ENCODE measurements around the gene CSNK1G3. TPM values are rescaled to one million over a fixed set of nuclear protein-coding genes. Genes with fewer than 3 reads are reported as not detected.

Gene CSNK1G3
- total RNA-seq, 2 experiments from 2014 or later = 20.9 to 23.1 TPM

- H2AFZ ChIP-seq (ENCODE audit: low read length) = no peak overlapping the region
- ChIA-PET CTCF (ENCODE audit: unreplicated experiment) (no interaction called here), POLR2A (no interaction called here)
- no peak for TF ChIP-seq CTCF (conservative IDR thresholded peaks at IDR 0.05; ENCODE audit: low read length)
- TF ChIP-seq EZH2phosphoT487 (IDR thresholded peaks at IDR 0.05; ENCODE audit: borderline replicate concordance, low read depth, low read length) = no peak
- no peaks in the 10 kb centered on the region for H3K9me3 ChIP-seq (ENCODE audit: low read length)
- no peaks in the 10 kb centered on the region for H3K79me2 ChIP-seq (ENCODE audit: insufficient read depth, low read depth, low read length)
- DNase-seq (ENCODE audit: low spot score) = no peak
- H3K4me2 ChIP-seq (ENCODE audit: low read length) = no peak overlapping the region
- H3K9me2 ChIP-seq (ENCODE audit: insufficient read depth, low read length) = no peaks in the 10 kb centered on the region
- no peak overlapping the region for H3K4me3 ChIP-seq (ENCODE audit: low read depth, low read length, poor library complexity, severe bottlenecking)
- no peak overlapping the region for H3K27ac ChIP-seq (ENCODE audit: low read depth, low read length, poor library complexity, severe bottlenecking)
- H4K20me1 ChIP-seq (ENCODE audit: insufficient read depth, low read length) = no peaks in the 10 kb centered on the region
- no peaks in the 10 kb centered on the region for H3K4me1 ChIP-seq (ENCODE audit: insufficient read depth, low read length, poor library complexity, severe bottlenecking)
- intact Hi-C loops (cut with micrococcal nuclease; ENCODE audit: unreplicated experiment) = no loop called here
- no TSS peak for BruUV-seq (replicated peaks)
- no peaks in the 10 kb centered on the region for H3K36me3 ChIP-seq (ENCODE audit: insufficient read depth, low read length)
These were observed 33.4 kb upstream of the CSNK1G3 start for GRCh38 chr5:123478546-123478945.

- ChIA-PET POLR2A (interaction anchor here (1.1 to 1.2 kb wide), 2 partner anchors 20 to 67 kb away, joined by 3 to 6 read pairs; no protein-coding TSS in a partner anchor), CTCF (ENCODE audit: unreplicated experiment) (no interaction called here)
- intact Hi-C loops (cut with micrococcal nuclease; ENCODE audit: unreplicated experiment) = no loop called here
- TF ChIP-seq EZH2phosphoT487 (IDR thresholded peaks at IDR 0.05; ENCODE audit: borderline replicate concordance, low read depth, low read length) (no peak), CTCF (conservative IDR thresholded peaks at IDR 0.05; ENCODE audit: low read length) (no peak)
- no peak overlapping the region for H3K4me3 ChIP-seq (ENCODE audit: low read depth, low read length, poor library complexity, severe bottlenecking)
- H3K79me2 ChIP-seq (ENCODE audit: insufficient read depth, low read depth, low read length) = no peaks in the 10 kb centered on the region
- H3K4me2 ChIP-seq (ENCODE audit: low read length) = no peak overlapping the region
- no peak for DNase-seq (ENCODE audit: low spot score)
- no peaks in the 10 kb centered on the region for H3K9me2 ChIP-seq (ENCODE audit: insufficient read depth, low read length)
- no peaks in the 10 kb centered on the region for H3K9me3 ChIP-seq (ENCODE audit: low read length)
- no peak overlapping the region for H2AFZ ChIP-seq (ENCODE audit: low read length)
- no peaks in the 10 kb centered on the region for H4K20me1 ChIP-seq (ENCODE audit: insufficient read depth, low read length)
- no peaks in the 10 kb centered on the region for H3K4me1 ChIP-seq (ENCODE audit: insufficient read depth, low read length, poor library complexity, severe bottlenecking)
- BruUV-seq (replicated peaks) = no TSS peak
- no peaks in the 10 kb centered on the region for H3K36me3 ChIP-seq (ENCODE audit: insufficient read depth, low read length)
- no peak overlapping the region for H3K27ac ChIP-seq (ENCODE audit: low read depth, low read length, poor library complexity, severe bottlenecking)
These were observed 29.7 kb upstream of the CSNK1G3 start for GRCh38 chr5:123482258-123482657.

- CTCF ChIA-PET (ENCODE audit: unreplicated experiment) = no interaction called here
- intact Hi-C loops (cut with micrococcal nuclease; ENCODE audit: unreplicated experiment) = no loop called here
- Histone ChIP-seq H3K4me3 (ENCODE audit: low read depth, low read length, poor library complexity, severe bottlenecking) (no peak overlapping the region), H3K27ac (ENCODE audit: low read depth, low read length, poor library complexity, severe bottlenecking) (no peak overlapping the region), H3K9me3 (ENCODE audit: low read length) (no peaks in the 10 kb centered on the region), H3K4me1 (ENCODE audit: insufficient read depth, low read length, poor library complexity, severe bottlenecking) (no peaks in the 10 kb centered on the region), H3K4me2 (ENCODE audit: low read length) (no peak overlapping the region), H3K36me3 (ENCODE audit: insufficient read depth, low read length) (no peaks in the 10 kb centered on the region), H3K79me2 (ENCODE audit: insufficient read depth, low read depth, low read length) (no peaks in the 10 kb centered on the region), H2AFZ (ENCODE audit: low read length) (no peak overlapping the region), H3K9me2 (ENCODE audit: insufficient read depth, low read length) (no peaks in the 10 kb centered on the region), H4K20me1 (ENCODE audit: insufficient read depth, low read length) (no peaks in the 10 kb centered on the region)
- no peak for DNase-seq (ENCODE audit: low spot score)
- TF ChIP-seq EZH2phosphoT487 (IDR thresholded peaks at IDR 0.05; ENCODE audit: borderline replicate concordance, low read depth, low read length) = no peak
- no peak for TF ChIP-seq CTCF (conservative IDR thresholded peaks at IDR 0.05; ENCODE audit: low read length)
- BruUV-seq (replicated peaks) = no TSS peak
- POLR2A ChIA-PET = interaction anchor here (0.8 to 1.3 kb wide), 2 partner anchors 11 to 606 kb away, joined by 3 to 4 read pairs; no protein-coding TSS in a partner anchor
These were observed 28.4 kb upstream of the CSNK1G3 start for GRCh38 chr5:123483446-123484077.

Measured in OCI-LY7 (cell line).